ENCODE measurements around the gene HIGD1A. TPM values are rescaled to one million over a fixed set of nuclear protein-coding genes. Genes with fewer than 3 reads are reported as not detected.
"Not testable (repeated sequence)": the region's sequence is repeated elsewhere in the genome, so short reads cannot be mapped to it uniquely, and the experiment has no call there.

The HIGD1A gene
- total RNA-seq, 1 experiment from 2014 or later: 278 TPM

DNA sequence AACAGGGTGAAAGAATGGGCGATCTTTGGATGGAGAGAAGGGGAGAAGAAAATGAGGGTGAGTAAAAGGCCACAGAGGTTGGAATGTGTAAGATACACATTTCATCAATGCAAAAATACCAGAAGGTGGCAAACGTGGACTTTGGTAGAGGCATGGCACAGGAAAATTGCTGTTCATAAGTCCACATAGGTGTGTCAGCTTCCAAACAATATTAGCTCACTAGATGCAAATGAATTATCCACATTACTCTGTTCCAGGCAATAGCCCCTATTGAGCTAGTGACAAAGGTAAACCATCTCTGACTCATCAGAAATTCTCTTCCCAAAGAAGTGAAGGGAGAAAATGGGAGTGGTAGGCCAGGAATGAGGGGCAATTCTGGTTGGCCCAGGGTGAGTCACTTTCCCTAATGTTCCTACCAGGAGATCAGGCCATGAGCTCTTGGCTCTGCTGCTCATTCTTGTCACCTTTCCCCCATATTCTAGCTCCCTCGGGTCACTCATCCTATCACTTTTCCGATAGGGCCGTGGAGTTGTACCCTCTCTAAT lies 24.9 kb upstream of the HIGD1A start:
- DNase-seq (ENCODE audit: low read depth): no peak

DNA sequence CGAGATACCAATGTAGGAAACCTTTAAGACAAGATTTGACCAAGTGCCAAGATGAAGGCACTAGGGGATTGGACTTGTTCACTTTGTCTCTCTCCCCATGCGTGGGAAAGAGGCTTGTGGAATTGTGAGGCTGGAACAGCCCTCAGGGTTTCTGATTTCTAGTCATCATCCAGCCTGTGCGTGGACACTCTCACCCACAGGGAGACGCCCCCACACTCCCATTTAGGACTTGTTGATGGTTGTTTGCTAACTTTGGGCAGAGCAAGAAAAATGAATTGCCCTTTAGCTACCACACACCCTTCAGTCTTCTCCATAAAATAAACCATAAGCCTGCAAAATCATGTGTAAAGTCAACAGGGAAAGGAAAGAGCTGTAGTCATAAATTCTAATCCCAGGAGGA lies 23.4 kb upstream of the HIGD1A start:
- DNase-seq (ENCODE audit: low read depth): no peak

DNA sequence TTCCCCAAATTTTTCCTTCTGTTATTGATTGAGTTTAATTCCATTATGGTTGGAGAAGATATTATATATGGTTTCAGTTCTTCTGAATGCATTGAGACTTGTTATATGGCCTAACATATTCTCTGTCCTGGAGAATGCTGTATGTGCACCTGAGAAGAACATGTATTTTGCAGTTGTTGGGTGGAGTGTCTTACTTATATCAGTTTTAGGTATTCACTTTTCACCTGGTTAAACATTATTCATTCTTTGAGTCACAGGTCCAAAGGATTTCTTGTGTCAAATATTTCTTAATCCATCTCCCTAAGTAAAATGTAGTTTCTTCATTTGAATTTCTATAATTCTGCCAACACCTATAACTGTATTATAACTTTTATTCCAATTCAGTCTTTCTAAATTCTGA lies 22.7 kb upstream of the HIGD1A start:
- no peak for DNase-seq (ENCODE audit: low read depth)

DNA sequence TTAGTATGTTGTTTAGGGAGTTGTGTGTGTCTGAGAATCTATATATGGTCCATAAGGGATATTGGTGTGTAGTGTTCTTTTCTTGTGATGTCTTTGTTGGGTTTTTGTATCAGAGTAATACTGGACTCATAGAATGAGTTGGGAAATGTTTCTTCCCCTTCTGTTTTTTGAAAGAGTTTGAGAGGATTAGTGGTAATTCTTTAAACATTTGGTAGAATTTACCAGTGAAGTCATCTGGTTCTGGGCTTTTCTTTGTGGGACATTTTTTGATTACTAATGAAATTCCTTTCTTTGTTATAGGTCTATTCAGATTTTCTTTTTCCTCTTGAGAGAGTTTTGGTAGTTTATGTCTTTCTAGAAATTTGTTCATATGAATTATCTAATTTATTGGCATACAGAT lies 21.9 kb upstream of the HIGD1A start:
- DNase-seq (ENCODE audit: low read depth): no peak

DNA sequence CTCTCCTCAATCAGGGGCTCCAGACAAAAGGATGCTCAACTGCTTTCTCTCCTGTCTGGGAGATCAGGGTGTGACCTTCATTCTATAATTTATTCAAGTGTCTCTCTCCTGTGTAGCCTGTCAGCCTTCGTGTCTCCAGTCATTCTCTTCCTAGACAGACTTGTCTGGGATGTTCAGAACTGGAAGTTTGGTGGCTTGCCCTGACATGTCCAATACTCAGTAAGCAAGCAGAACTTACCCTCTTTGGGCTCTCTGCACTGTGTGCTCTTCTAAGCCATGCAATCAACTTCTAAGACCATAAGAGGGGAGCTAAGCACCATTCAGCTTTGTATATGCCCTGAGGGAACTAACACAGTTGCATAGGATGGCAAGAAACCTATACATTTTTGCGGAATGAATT lies 19.1 kb upstream of the HIGD1A start:
- no peak for DNase-seq (ENCODE audit: low read depth)

DNA sequence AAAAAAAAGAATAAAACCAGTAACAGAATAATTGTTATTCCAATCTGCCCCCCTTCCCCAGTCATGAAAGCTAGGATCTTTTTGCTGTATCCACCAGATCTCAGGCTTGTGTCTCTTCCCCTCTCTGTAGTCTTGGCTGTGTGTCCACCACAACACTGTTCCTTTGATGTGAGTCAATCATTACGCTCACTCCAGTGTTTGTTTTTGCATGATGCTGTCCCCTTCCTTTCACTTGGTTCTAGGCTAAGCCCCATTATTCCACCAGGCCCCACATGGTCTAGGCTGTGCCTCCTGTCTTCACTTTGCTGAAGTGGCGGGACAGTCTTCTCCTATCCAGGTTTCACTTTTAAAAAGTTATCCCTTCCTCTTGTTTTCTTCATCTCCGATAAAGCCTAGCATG lies 18.5 kb upstream of the HIGD1A start:
- no peak for DNase-seq (ENCODE audit: low read depth)

DNA sequence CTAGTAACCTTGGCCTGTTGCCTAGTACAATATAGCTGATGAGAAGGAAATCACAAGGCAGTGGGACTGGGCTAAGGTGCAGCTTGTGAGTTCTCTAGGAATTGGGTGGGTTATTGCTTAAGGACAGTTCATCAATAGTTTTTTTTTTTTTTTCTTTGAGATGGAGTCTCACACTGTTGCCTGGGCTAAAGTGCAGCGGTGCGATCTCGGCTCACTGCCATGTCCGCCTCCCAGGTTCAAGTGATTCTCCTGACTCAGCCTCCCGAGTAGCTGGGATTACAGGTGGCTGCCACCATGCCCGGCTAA lies 16.4 kb upstream of the HIGD1A start:
- DNase-seq (ENCODE audit: low read depth): no peak

DNA sequence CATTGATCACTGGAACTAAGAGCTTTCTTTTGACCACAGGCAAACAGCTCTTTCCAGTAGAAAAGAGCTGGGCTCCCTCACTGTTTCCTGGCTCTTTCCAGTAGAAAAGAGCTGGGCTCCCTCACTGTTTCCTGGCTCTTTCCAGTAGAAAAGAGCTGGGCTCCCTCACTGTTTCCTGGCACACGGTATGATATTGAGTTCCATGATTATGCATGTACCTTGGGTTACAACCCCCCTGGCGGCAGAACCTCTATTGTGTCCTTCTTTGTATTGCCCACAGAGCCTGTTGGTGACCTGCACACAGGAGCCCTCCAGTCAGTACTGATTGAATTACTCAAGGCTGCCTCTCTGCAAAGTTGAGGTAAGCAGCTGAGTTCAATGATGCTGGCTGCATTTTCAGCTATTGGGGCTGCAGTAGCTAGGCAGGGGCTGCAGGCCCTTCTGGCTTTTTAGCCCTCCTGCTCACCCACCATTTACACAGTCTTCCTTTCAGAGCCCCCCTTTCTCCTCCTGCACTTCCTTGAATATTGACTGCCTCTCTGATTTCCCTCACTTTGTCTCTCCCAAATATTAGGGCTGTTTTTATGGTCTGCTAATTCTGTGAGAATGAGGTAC lies 15.2 kb upstream of the HIGD1A start:
- no peak for DNase-seq (ENCODE audit: low read depth)

DNA sequence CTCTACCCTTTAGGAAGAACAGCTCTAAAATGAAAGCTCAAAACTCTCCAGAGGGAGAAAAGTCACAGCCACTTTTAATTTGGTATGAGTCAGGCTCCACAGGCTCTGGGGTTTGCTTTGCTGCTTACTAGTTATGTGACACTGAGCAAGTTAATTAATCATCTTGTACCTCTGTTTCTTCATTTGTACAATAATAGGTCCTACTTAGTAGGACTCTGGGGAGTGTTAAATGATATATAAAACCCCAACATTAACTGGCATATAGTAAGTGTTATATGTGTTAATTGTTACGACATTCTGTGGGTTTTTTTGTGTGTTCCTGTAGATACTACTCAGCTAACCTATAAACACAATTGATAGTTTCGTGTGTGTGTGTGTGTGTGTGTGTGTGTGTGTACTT lies 11.5 kb upstream of the HIGD1A start:
- no peak for DNase-seq (ENCODE audit: low read depth)

DNA sequence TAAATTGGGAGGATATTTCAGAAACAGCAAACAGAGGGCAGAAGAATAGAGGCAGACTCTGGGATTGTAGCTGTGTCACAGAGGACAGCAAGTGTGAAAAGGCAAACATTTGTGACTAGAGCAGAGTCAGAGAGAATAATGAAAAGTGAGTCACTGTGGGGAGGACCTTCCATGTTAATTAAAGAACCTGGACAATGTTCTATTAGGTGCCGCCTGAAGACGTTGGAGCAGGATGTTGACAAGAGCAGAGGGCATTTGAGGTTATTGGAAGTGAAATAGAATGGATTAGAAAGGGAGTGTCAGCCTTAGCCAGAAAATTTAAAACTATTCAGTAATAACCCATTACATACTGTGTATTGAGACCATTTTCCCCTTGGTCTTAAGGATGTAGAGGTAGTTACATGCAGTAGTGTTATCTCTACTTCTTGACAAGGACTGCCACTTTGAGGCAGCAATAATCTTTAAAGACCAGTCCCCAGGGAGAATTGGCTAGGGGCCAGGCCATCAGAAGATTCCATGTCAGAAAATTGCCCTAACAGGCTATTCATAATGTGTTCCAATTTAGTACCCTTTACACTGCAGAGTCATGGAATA lies 10.7 kb upstream of the HIGD1A start:
- DNase-seq (ENCODE audit: low read depth): no peak

DNA sequence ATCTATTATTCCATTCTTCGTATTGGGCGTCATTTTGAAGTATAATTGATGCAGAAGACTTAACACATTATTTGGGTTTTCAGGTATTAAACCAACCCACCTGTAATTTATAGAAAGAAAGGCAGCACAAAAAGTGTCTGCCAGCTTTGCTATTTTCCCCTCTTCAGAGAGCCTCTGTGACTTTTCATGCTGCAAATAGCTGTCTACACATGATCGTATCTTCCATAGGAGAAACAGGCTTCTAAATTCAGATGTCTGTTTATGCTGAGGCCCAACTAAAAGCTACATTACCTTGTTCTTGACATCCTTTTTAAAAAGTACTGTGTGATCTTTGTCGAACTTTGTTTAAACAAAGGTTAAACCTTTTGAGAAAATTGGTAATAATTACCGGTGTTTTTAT lies 10.0 kb upstream of the HIGD1A start:
- no peak for DNase-seq (ENCODE audit: low read depth)

DNA sequence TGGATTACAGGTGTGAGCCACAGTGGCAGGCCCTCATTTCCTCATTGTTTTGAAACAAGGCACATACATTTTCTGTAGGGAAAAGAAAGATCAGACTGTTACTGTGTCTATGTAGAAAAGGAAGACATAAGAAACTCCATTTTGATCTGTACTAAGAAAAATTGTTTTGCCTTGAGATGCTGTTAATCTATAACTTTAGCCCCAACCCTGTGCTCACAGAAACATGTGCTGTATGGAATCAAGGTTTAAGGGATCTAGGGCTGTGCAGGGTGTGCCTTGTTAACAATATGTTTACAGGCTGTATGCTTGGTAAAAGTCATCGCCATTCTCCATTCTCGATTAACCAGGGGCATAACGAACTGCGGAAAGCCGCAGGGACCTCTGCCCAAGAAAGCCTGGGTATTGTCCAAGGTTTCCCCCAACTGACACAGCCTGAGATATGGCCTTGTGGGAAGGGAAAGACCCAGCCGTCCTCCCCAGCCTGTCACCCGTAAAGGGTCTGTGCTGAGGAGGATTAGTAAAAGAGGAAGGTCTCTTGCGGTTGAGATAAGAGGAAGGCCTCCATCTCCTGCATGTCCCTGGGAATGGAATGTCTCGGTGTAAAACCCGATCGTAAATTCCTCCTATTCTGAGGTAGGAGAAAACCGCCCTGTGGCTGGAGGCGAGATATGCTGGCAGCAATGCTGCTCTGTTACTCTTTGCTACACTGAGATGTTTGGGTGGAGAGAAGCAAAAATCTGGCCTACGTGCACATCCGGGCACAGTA lies 7.0 kb upstream of the HIGD1A start:
- not testable (repeated sequence) for DNase-seq (ENCODE audit: low read depth)

DNA sequence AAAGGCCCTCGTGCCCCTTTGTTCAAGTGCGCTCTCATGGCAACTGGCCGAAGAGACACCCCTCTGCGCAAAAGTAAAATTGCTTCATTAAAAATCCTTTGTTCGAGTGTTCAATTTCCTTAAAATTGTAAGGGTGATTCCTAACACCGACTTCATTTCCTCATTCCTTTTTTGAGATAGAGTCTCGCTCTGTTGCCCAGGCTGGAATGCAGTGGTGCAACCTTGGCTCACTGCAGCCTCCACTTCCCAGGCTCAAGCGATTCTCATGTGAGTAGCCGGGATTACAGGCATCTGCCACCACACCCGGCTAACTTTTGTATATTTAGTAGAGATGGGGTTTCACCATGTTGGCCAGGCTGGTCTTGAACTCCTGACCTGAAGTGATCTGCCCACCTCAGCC lies 6.4 kb upstream of the HIGD1A start:
- DNase-seq (ENCODE audit: low read depth): not testable (repeated sequence)

DNA sequence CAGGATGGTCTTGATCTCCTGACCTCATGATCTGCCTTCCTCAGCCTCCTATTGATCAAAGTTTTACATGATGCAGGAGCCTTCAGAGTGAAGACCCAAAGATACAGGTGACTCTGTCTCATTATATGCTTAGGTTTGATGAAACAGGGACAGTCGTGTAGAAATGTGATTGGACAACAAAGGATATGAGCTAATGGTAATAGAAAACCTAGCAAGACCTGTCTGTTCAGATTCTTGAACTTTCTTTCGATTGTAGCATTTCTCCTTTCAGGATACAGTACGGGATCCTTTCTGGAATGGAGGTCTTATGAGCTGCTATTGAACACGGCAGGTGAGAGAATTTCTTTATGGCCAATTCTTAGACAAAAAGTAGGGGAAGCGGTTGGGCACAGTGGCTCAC lies 4.9 kb upstream of the HIGD1A start, which contains the start of gene ACKR2:
TSS of gene ACKR2 (plus strand) at position 244 of the 400 bp plus-strand sequence. CDS start 55,058 bp downstream, outside the sequence.
- no peak for DNase-seq (ENCODE audit: low read depth)

DNA sequence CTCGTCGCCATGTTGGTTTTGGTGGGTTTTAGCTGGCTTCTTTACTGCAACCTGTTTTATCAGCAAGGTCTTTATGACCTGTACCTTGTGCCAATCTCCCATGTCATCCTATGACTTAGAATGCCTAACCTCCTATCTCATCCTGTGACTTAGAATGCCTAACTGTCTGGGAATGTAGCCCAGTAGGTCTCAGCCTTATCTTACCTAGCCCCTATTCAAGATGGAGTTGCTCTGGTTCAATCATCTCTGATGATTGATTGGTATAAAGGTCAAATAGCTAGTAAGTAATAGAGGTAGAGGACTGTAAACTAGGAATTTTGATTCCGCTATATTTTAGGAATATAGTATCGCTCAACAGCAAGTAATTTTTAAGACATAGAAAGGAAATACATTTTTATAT lies 3.6 kb upstream of the HIGD1A start:
- no peak for DNase-seq (ENCODE audit: low read depth)

DNA sequence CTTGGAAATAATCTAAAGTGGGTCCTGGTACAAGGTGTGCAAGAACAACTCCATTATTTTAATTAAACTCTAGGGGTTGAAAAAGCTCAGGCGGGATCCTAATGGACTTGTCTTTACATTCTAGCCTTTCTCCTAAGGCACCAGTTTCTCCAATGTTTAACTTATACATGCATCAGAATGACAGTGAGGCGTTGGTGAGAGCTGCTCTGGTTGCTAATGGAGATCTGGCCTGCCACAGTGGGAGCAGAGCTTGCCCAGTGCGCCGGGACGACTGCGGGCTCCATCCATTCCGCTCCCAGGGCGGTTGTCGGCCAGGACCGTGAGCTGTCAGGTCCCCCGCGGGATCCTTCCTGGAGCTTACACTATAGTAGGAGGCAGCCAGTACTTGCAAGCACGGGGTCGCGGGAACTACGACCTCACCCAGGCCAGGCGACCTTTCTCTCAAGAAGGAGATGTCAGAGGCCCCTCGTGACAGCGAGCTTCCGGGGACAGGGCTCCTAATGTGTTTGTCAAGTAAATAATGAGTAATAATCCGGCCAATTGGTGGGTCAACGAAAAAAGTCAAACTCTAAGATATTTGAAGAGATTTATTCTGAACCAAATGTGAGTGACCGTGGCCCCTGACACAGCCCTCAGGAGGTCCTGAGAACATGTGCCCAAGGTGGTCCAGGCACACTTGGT lies 991 bp upstream of the HIGD1A start:
- DNase-seq (ENCODE audit: low read depth): peak; percentile 26

DNA sequence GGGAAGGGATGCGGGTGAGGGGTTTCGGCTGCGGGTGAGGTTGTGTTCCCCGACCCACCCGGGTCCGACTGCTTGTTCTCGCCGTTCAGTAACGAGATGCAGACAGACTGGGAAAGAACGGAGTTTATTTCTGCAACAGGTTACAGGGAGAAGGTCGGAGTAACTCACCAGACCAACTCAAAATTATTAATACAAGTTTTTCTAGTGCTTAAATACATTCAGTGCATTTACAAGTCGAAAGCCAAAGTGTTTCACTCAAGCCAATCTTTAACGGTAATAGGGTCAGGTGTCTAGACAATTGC lies 492 bp upstream of the HIGD1A start:
- no peak for DNase-seq (ENCODE audit: low read depth)

DNA sequence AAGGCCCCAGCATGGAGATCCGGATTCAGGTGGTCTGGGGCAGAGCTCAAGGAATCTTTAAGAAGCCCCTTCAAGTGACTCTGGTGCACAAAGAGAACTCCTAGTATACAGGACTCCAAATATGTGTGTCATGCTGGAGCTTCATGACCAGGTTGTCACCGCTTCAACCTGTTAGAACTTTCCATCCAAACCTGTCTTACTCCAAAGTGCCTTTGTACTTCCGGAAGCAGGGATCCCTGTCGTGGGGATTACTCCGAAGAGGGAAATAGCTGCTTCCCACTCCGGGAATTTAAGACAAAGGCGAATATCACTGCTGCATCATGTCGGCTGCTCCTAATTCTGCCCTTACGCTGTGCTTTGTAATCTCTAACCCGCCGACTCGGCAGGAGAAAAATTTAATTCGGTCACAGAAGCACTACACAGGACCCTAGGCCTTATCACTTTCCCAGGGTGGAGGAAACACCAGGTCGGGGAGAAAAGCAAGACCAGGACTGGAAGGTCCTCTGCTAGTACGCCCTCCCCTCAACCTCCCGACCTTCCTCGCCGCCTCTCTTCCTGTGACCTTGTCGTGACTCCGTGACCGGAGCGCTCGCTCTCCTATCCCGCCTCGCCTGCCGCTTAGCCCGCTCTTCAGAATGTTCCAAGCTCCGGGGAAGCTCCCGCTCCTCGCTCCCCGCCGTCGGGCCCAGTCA lies 730 bp downstream of the HIGD1A start:
- peak; percentile 40 for DNase-seq (ENCODE audit: low read depth)

DNA sequence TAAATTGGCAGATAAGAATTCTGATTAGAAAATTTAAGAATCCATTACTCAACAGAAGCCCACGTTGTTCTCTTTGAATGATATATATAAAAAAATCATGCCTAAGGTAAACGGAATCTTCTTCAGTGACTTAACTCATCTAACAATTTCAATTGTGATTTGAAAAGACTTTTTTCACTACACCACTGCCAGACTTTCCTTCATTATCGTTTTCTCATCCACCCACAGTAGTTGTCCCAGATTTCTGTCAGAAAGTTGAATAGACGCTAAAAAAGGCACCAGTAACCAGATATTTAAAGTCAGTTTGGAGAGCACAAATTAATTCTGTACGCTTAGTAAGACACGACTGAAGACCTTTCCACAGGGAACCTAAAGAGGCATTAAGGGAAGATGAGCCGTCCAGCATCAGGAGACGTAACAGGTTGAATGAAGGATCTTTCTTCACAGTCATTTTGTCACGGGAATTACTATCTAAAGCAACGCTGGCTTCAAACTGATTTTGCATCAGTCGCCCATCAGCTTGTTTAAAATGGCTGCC lies 1.3 kb downstream of the HIGD1A start:
- no peak for DNase-seq (ENCODE audit: low read depth)

DNA sequence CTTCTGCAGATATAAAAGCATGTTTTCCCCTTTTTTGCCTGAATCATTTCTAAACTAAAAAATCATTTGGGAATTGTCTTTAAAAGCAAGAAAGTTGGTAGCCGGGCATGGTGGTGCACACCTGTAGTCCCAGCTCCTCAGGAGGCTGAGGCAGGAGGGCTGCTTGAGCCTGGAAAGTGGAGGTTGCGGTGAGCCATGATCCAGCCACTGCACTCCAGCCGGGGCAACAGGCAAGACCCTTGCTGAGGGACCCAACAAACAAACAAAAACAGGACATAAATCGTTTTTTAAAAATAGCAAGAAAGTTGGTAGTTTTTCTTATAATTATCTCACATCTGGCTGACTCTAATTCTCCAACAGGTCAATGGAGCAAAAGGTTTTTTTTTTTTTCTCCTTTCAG lies 2.5 kb downstream of the HIGD1A start:
- DNase-seq (ENCODE audit: low read depth): no peak

DNA sequence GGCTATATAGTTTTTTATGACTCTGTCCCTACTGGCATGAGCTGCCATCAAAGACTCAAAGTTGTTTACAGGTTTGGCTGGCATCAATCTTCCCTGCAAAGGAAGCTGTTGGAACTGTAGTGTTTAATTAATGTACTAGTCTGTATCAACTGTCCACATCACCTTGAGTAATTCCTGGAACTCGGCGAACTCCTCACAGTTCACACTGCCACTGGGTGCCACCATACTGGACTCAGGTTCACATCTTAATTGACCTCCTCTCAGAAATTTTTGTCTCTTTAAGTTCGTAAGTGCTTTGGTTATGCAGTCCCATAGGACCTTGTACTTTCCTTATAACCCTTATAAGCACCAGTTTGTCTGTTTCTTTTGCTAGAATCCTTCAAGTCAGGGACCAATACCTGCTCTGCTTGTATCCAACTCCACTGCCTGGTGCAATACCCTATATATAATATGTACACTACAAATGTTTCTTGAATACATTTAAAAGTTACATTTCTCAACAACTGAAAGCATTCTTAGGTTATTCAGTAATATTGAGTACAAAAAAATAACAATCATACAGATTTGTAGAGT lies 3.2 kb downstream of the HIGD1A start:
- no peak for DNase-seq (ENCODE audit: low read depth)

DNA sequence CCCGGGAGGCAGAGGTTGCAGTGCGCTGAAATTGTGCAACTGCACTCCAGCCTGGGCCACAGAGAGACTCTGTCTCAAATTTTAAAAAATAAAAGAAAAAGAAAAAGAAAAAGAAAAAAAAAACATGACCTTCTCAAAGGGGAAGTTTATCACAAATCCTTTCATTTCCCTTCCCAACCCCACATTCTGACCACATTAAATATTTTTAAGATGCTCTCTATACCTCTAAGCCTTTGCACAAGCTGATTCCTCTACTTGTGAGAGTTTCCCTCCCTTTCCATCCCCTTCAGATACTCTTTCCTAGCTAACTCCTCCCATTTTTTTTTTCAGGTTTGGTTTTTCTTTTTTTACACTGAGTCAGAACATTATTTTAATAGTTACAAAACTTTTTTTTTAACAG lies 4.0 kb downstream of the HIGD1A start:
- no peak for DNase-seq (ENCODE audit: low read depth)

All from RPMI7951 (cell line).